ENCODE results near the gene ZBTB7C. TPM values are rescaled to one million over a fixed set of nuclear protein-coding genes. Genes with fewer than 3 reads are reported as not detected.
A peak's percentile ranks its signal among the peaks of the same experiment; 100 is the strongest.

Gene ZBTB7C
- total and polyA plus RNA-seq, 10 of the 15 experiments (the other 5 are each of a cell fraction or from before 2014, with no cell fraction given) = under 0.01 to 0.08 (median 0.01) TPM; not detected in 7

- no peak for FAIRE-seq
- TF ChIP-seq ELK1 (IDR thresholded peaks at IDR 0.05; ENCODE audit: low read depth, low read length) = no peak
- TF ChIP-seq KLF5 (IDR thresholded peaks at IDR 0.05; ENCODE audit: partially characterized antibody) = no peak
- TF ChIP-seq POLR2AphosphoS2 (IDR thresholded peaks at IDR 0.05; ENCODE audit: low read depth, low read length) = no peak
- no peak for TF ChIP-seq TBL1XR1 (IDR thresholded peaks at IDR 0.05; ENCODE audit: low read depth, low read length)
- TF ChIP-seq ZBED1 (IDR thresholded peaks at IDR 0.05; ENCODE audit: borderline replicate concordance) = no peak
- TF ChIP-seq RB1 (IDR thresholded peaks at IDR 0.05; ENCODE audit: borderline replicate concordance) = no peak
- TF ChIP-seq WRNIP1 (IDR thresholded peaks at IDR 0.05; ENCODE audit: borderline replicate concordance, low read depth, low read length) = no peak
- no peak for TF ChIP-seq POLR2AphosphoS5 (IDR thresholded peaks at IDR 0.05; ENCODE audit: low read length)
- no peak for TF ChIP-seq ATF3 (IDR thresholded peaks at IDR 0.05; ENCODE audit: borderline replicate concordance, extremely low read depth, low read depth, low read length)
- no peak for TF ChIP-seq TCF3 (IDR thresholded peaks at IDR 0.05; ENCODE audit: borderline replicate concordance, insufficient read depth, low read depth, low read length)
- TF ChIP-seq SMARCA5 (IDR thresholded peaks at IDR 0.05) = no peak
- TF ChIP-seq GATAD2B (conservative IDR thresholded peaks at IDR 0.05; ENCODE audit: low read depth) = no peak
- TF ChIP-seq YY1 (IDR thresholded peaks at IDR 0.05; ENCODE audit: low read depth, low read length) = no peak
- no peak for TF ChIP-seq NR2F1 (conservative IDR thresholded peaks at IDR 0.05)
- TF ChIP-seq HSF1 (IDR thresholded peaks at IDR 0.05; ENCODE audit: low read depth, low read length) = no peak
- TF ChIP-seq CUX1 (IDR thresholded peaks at IDR 0.05; ENCODE audit: insufficient replicate concordance, low read depth, low read length) = no peak
Measured at GRCh38 chr18:48161911-48162698, 247.1 kb downstream of the ZBTB7C start.

More at GRCh38 chr18:48161911-48162698, 247.1 kb downstream of the ZBTB7C start:
- no peak overlapping the region; the same call in 1 of the 2 replicates for H2AFZ ChIP-seq (ENCODE audit: control insufficient read depth, low read depth, low read length)
- ChIA-PET CTCF (no interaction called here), RAD21 (ENCODE audit: unreplicated experiment) (no interaction called here), POLR2A (no interaction called here), SMC1A (ENCODE audit: uncharacterized antibody, unreplicated experiment) (no interaction called here)
- 0 out of 2 replicates have a peak overlapping the region, but pooled peaks have one; percentile 8 for H3K4me2 ChIP-seq (ENCODE audit: control insufficient read depth, insufficient read depth)
- DNase-seq (ENCODE audit: low read depth, low spot score) (no peak), ATAC-seq (peak; percentile 73)
- no peaks in the 10 kb centered on the region for H3K36me3 ChIP-seq (ENCODE audit: control insufficient read depth in 2 of 2, insufficient read depth in 2 of 2, low read length in 1 of 2)
- in situ Hi-C loops (cut with MboI) = no loop called here
- no peak overlapping the region; the same call in 1 of the 2 replicates for H3K4me3 ChIP-seq
- 16% methylated on average over 21 of the region's 38 CpGs for WGBS (ENCODE audit: insufficient coverage, insufficient replicate concordance, low lambda C conversion rate, missing lambda C conversion rate)
- no peaks in the 10 kb centered on the region for H3K79me2 ChIP-seq (ENCODE audit: control insufficient read depth, insufficient read depth, low read length)
- no peaks in the 10 kb centered on the region for H3K9me3 ChIP-seq (replicated peaks; ENCODE audit: control insufficient read depth, insufficient read depth, low read length)
- H3K27me3 ChIP-seq (replicated peaks in 1 of 2; ENCODE audit: control insufficient read depth in 2 of 2, insufficient read depth in 2 of 2, low read length in 1 of 2) = peaks cover 9% of the 10 kb centered on the region in 2 experiments
- H3K27ac ChIP-seq (ENCODE audit: control insufficient read depth, insufficient read depth) = no peak overlapping the region
- intact Hi-C loops (cut with micrococcal nuclease; ENCODE audit: unreplicated experiment) = no loop called here
- no peaks in the 10 kb centered on the region for H3K4me1 ChIP-seq (ENCODE audit: control insufficient read depth, insufficient read depth, low read length)
- no peaks in the 10 kb centered on the region for H4K20me1 ChIP-seq (ENCODE audit: control insufficient read depth, insufficient read depth)
- BruUV-seq (replicated peaks) = no TSS peak
- no peak overlapping the region for H3K9ac ChIP-seq (ENCODE audit: control insufficient read depth, insufficient read depth, low read length)

Data from GM12878 (cell line).